Measurements from ENCODE around the gene GRAP2. TPM values are rescaled to one million over a fixed set of nuclear protein-coding genes. Genes with fewer than 3 reads are reported as not detected.
"Not testable (repeated sequence)": the region's sequence is repeated elsewhere in the genome, so short reads cannot be mapped to it uniquely, and the experiment has no call there.

The GRAP2 gene
- total and polyA plus RNA-seq, 2 of the 8 experiments (the other 6 are each of a cell fraction or from before 2014, with no cell fraction given) = 0.08 TPM; not detected in 1

- CTCF ChIA-PET (ENCODE audit: partially characterized antibody) = interaction anchor here (0.6 to 3.6 kb wide), 7 partner anchors 9 to 111 kb away, joined by 3 to 20 read pairs (median 5); no protein-coding TSS in a partner anchor
- not testable (repeated sequence) for H3K36me3 ChIP-seq (ENCODE audit: control insufficient read depth in 2 of 4, insufficient read depth in 4 of 4, low read length in 3 of 4); H2BK12ac ChIP-seq (ENCODE audit: low read depth, low read length); H3K56ac ChIP-seq (replicated peaks; ENCODE audit: insufficient read length, low read depth, low read length); H3K4me2 ChIP-seq (ENCODE audit: insufficient read depth in 1 of 2, low read depth in 2 of 2, low read length in 2 of 2); H4K8ac ChIP-seq (ENCODE audit: extremely low read depth, insufficient read depth, low read length); H3K23me2 ChIP-seq (ENCODE audit: low read depth, low read length); H2AK5ac ChIP-seq (ENCODE audit: low read depth, low read length); H3K27me3 ChIP-seq (replicated peaks in 1 of 4; ENCODE audit: control insufficient read depth in 3 of 4, extremely low read depth in 1 of 4, insufficient read depth in 3 of 4, low read length in 3 of 4); DNase-seq (ENCODE audit: low read depth in 1 of 2, low spot score in 2 of 2); H3K9ac ChIP-seq (replicated peaks in 1 of 4; ENCODE audit: extremely low read depth in 1 of 4, low read depth in 3 of 4, low read length in 3 of 4); H4K91ac ChIP-seq (replicated peaks; ENCODE audit: insufficient read length, low read length); H2BK15ac ChIP-seq (ENCODE audit: low read length); FAIRE-seq; H3K4ac ChIP-seq (replicated peaks; ENCODE audit: insufficient read length, low read depth, low read length); H3K79me1 ChIP-seq (ENCODE audit: low read depth, low read length); H2BK20ac ChIP-seq (ENCODE audit: low read length); H3K18ac ChIP-seq (ENCODE audit: extremely low read depth, low read length); H4K20me1 ChIP-seq (replicated peaks in 1 of 2; ENCODE audit: control insufficient read depth in 1 of 2, insufficient read depth in 2 of 2, low read length in 2 of 2); H3K4me1 ChIP-seq (replicated peaks in 1 of 4; ENCODE audit: control insufficient read depth in 3 of 4, insufficient read depth in 4 of 4, low read length in 3 of 4); H2BK5ac ChIP-seq (ENCODE audit: low read depth, low read length); H3K79me2 ChIP-seq (ENCODE audit: control insufficient read depth in 1 of 2, insufficient read depth in 2 of 2, low read length in 2 of 2); H3K27ac ChIP-seq (ENCODE audit: low read depth, low read length); H3K23ac ChIP-seq (ENCODE audit: insufficient read length); H4K5ac ChIP-seq (ENCODE audit: insufficient read length, low read depth, low read length); H3K14ac ChIP-seq (ENCODE audit: insufficient read length); H2BK120ac ChIP-seq (replicated peaks; ENCODE audit: low read depth, low read length); H2AFZ ChIP-seq (ENCODE audit: low read length); H3K4me3 ChIP-seq (ENCODE audit: extremely low read depth in 1 of 4, insufficient read depth in 2 of 4, low read depth in 3 of 4, low read length in 4 of 4); H3K9me3 ChIP-seq (ENCODE audit: insufficient read depth in 2 of 2, low read depth in 1 of 2, low read length in 1 of 2)
- WGBS, 2 experiments (ENCODE audit: extremely low coverage in 1 of 2, insufficient coverage in 1 of 2, insufficient read length in 1 of 2, insufficient replicate concordance in 2 of 2, low coverage in 1 of 2, low lambda C conversion rate in 2 of 2, missing lambda C conversion rate in 1 of 2) = 92% methylated on average over 11 of the region's 11 CpGs; no CpG with 5 or more reads in 1 of the 2 experiments
- POLR2A ChIA-PET (ENCODE audit: partially characterized antibody) = interaction anchor here (1.0 kb wide), 1 partner anchor 38 kb away, joined by 3 read pairs; no protein-coding TSS in a partner anchor
These were observed 50.9 kb downstream of the GRAP2 start for GRCh38 chr22:39951603-39952293.

Measured in H1 (cell line).